MM.1S (cell line): ENCODE data around the gene ITGA7.

Experiments used
- CTCF ChIP-seq: fragments of 300-600 bp; sonication (generic); IDR thresholded peaks from 2 replicates; pipeline ENCODE4 v1.5.1; 2016; ENCODE audit warnings: antibody characterized with exemption, low read length, mixed read lengths
- EZH2 ChIP-seq: fragments of 300-600 bp; sonication (generic); optimal IDR thresholded peaks from 2 replicates; pipeline ENCODE3; 2017; ENCODE audit warnings: low read depth, mild to moderate bottlenecking, antibody characterized with exemption, low read length, mixed read lengths

- TF ChIP-seq CTCF (no peak), EZH2 (no peak)
Measured at GRCh38 chr12:55716582-55716957, 8.9 kb upstream of the ITGA7 start.
